Naive thymus-derived CD8-positive, alpha-beta T cell (primary cell): ENCODE results near the gene MOXD1. TPM values are rescaled to one million over a fixed set of nuclear protein-coding genes. Genes with fewer than 3 reads are reported as not detected.

Experiments
- ATAC-seq, 2 donors: fragments of 150-1000 bp; cut with Tn5 transposase in 1 of 2; sonication (Bioruptor Pico), chemical (Tn5 transposase) in 1 of 2; 1 replicate in 1 of 2; 2 replicates in 1 of 2; pipeline ENCODE4 v1.10.0; 2021; ENCODE audit warnings: mild to moderate bottlenecking in 2 of 2, moderate library complexity in 2 of 2
- POLR2A ChIA-PET: fragments of 350-600 bp; sonication (Branson Sonifier 250); formaldehyde crosslinking; loops from one replicate; lab custom pipeline; 2021; ENCODE audit warnings: antibody characterized with exemption; lab: Charles Lee
- DNase-seq, 10 donors: peaks; one replicate each; pipeline versions ENCODE4 v3.0.0 to v3.0.0-alpha.2; 2020 to 2022
- H3K27ac Mint-ChIP-seq, 10 donors: one replicate each; pipeline ENCODE4 v1.8.0; 2020 to 2022; ENCODE audit warnings: mild to moderate bottlenecking in 10 of 10, mixed read lengths in 10 of 10, moderate library complexity in 4 of 10, inconsistent platforms in 1 of 10
- H3K27me3 Mint-ChIP-seq, 5 donors: one replicate each; pipeline ENCODE4 v1.8.0; 2021 to 2022; ENCODE audit warnings: mixed read lengths in 5 of 5
- H3K36me3 Mint-ChIP-seq, 3 donors: one replicate each; pipeline ENCODE4 v1.8.0; 2020 to 2022; ENCODE audit warnings: mixed read lengths in 3 of 3, mild to moderate bottlenecking in 2 of 3, inconsistent platforms in 1 of 3
- H3K4me1 Mint-ChIP-seq, 4 donors: one replicate each; pipeline ENCODE4 v1.8.0; 2021 to 2022; ENCODE audit warnings: mixed read lengths in 4 of 4
- H3K4me3 Mint-ChIP-seq, 10 donors: one replicate each; pipeline ENCODE4 v1.8.0; 2020 to 2022; ENCODE audit warnings: mild to moderate bottlenecking in 10 of 10, mixed read lengths in 10 of 10, moderate library complexity in 6 of 10, inconsistent platforms in 1 of 10
- H3K9me3 Mint-ChIP-seq, 9 donors: one replicate each; pipeline ENCODE4 v1.8.0; 2020 to 2022; ENCODE audit warnings: mixed read lengths in 9 of 9, mild to moderate bottlenecking in 3 of 9, inconsistent platforms in 1 of 9, moderate library complexity in 1 of 9
- polyA plus RNA-seq, 3 donors: library from polyadenylated mRNA; unstranded; fragments of 300-500 nt; fragmentation: Illumina TruSeq; gene quantifications; one replicate each; pipeline ENCODE4 v1.2.3, GENCODE V29; 2021
- total RNA-seq, 8 experiments: library from RNA in 2 of 8; stranded (reverse) in 2 of 8; gene quantifications; one replicate each; pipeline ENCODE4 v1.2.3 and lab custom pipeline; 2021 to 2026

The MOXD1 gene
- total and polyA plus RNA-seq, 5 experiments from 2014 or later: 0.16 to 0.22 TPM; not detected in 3

DNA sequence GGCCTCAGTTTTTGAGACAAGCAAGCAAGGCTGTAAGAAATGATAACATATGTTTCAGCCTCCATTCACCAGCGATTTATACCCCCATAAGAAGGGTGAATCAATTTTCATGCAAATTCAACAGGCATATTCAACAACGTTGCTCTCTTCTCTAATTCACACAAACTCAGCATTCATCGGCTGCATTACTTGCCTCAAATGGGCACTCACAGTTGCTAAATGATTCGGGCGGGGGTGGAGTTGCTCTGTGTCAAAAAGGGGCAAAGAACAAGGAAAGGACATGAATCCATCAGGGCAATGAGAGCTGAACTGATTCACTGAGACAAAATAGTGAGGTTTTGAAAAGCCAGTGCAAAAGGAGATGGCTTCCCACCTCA lies 9.0 kb downstream of the MOXD1 start:
- H3K4me1 Mint-ChIP-seq: peaks cover 0 to 15% (median 0%) of the 10 kb centered on the region in 4 donors
- ATAC-seq (no peak), DNase-seq (no peak)
- peaks cover 12 to 43% (median 24%) of the 10 kb centered on the region in 9 donors for H3K9me3 Mint-ChIP-seq
- no peak overlapping the region for H3K4me3 Mint-ChIP-seq
- POLR2A ChIA-PET: no interaction called here
- no peak overlapping the region for H3K27ac Mint-ChIP-seq
- peaks cover 0 to 11% (median 3%) of the 10 kb centered on the region in 3 donors for H3K36me3 Mint-ChIP-seq
- peaks cover 4 to 36% (median 10%) of the 10 kb centered on the region in 5 donors for H3K27me3 Mint-ChIP-seq

DNA sequence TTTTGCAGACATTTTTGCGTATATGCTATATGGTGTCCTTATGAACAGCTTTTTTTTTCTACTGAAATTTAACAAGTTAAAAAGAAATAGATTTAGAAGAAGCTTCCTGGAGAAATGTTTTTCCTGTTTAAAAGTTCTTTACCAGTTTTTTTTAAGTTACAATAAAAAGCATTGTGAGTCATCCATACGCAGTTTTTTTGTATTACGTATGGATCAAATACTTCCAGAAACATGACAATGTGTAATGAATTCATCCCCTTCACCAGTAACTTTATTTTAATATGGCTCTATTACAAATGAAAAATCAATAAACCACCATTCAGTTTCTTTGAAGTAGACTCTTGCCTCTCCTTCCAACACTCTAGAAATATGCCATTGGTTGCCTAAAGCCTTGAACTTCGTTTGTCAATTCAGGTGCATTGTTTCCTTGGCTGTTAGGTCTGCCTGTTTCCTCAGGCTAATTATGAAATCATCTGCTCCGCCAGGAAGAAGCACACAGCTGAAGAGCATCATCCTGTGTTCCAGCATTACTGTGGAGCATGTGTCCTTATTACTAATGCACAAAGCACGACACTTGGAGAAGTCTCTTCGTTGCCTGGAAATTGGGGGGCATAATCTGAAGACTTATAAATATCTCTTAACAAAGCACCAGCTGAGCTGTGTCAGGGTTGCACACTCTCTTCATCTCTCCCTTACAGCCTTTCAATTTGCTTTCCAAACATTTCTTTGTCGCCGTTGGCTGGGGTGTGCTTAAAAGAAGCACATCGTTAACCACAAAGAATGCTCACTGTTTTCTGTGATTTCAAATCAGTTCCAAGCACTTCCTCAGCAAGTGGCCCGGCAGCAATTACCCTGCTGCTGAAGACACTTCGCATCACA lies 9.6 kb downstream of the MOXD1 start:
- Mint-ChIP-seq H3K4me1 (peaks cover 0 to 15% (median 0%) of the 10 kb centered on the region in 4 donors), H3K4me3 (no peak overlapping the region), H3K27ac (no peak overlapping the region), H3K27me3 (peaks cover 4 to 30% (median 10%) of the 10 kb centered on the region in 5 donors), H3K9me3 (peaks cover 12 to 37% (median 22%) of the 10 kb centered on the region in 9 donors), H3K36me3 (peaks cover 0 to 11% (median 3%) of the 10 kb centered on the region in 3 donors)
- DNase-seq: no peak
- POLR2A ChIA-PET: no interaction called here
- ATAC-seq: no peak

DNA sequence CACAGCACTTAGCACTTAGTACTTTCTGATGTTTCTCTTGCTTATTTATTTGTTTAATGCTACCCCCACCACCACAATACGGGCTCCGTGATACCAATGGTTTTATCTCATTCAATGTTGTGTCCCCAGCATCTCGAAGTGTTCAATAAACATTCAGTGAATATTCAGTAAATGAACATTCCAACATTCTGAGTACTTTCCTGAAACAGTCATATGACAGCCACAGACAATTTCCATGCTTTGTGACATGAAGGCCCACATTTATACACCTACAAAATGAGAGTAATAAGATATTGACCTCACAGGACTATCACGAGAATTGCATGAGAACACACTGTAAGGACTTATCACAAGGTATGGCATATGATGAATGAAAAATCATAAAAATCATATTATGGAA lies 10.8 kb downstream of the MOXD1 start:
- H3K36me3 Mint-ChIP-seq: peaks cover 0 to 9% (median 3%) of the 10 kb centered on the region in 3 donors
- no peak for DNase-seq
- peaks cover 0 to 15% (median 0%) of the 10 kb centered on the region in 4 donors for H3K4me1 Mint-ChIP-seq
- no peak for ATAC-seq
- peaks cover 4 to 19% (median 10%) of the 10 kb centered on the region in 5 donors for H3K27me3 Mint-ChIP-seq
- H3K4me3 Mint-ChIP-seq: no peak overlapping the region
- H3K27ac Mint-ChIP-seq: no peak overlapping the region
- H3K9me3 Mint-ChIP-seq: peaks cover 9 to 29% (median 19%) of the 10 kb centered on the region in 9 donors
- POLR2A ChIA-PET: no interaction called here

DNA sequence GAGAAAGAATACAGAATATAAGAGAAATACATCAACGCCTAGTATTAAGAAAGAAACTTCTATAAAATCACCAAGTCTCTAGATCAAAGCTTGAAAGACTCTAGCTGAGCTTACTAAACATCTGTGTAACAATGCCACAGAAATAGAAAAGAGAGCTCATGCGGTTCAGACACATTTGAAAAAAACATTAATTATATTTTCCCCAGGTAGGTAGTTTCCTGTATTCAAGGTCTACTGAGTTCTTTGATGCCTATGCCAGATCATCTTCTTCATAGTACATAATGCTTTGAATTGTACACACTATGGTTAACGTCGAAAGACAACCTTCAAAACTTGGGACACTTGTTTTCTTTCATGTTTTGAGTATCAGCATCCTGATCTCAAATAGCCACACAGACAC lies 11.3 kb downstream of the MOXD1 start:
- DNase-seq (no peak), ATAC-seq (no peak)
- peaks cover 6 to 24% (median 14%) of the 10 kb centered on the region in 9 donors for H3K9me3 Mint-ChIP-seq
- H3K4me1 Mint-ChIP-seq: peaks cover 0 to 15% (median 0%) of the 10 kb centered on the region in 4 donors
- peaks cover 0 to 5% (median 3%) of the 10 kb centered on the region in 3 donors for H3K36me3 Mint-ChIP-seq
- POLR2A ChIA-PET: no interaction called here
- H3K27me3 Mint-ChIP-seq: peaks cover 3 to 21% (median 10%) of the 10 kb centered on the region in 5 donors
- no peak overlapping the region for H3K4me3 Mint-ChIP-seq
- H3K27ac Mint-ChIP-seq: no peak overlapping the region

DNA sequence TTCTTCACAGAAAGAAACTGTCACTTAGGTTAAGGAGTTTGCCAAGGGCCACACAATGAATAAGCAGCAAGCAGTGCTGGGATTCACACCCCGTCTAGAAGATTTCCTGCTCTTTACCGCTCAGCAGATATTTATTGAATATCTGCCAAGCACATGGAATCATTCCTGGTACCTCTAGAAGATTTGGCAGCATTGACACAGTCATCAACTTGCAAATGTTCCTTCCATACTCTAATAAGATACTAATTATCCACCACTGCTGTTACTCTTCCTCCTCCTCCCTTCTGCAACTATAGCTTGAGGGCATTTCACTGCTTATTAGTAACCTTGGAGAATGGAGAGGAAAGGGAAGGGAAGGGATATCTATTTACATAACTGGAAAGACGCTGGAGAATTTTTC lies 13.0 kb downstream of the MOXD1 start:
- no peak overlapping the region for H3K27ac Mint-ChIP-seq
- no peak for ATAC-seq
- DNase-seq: no peak
- H3K4me3 Mint-ChIP-seq: no peak overlapping the region
- H3K9me3 Mint-ChIP-seq: peaks cover 0 to 7% (median 2%) of the 10 kb centered on the region in 9 donors
- POLR2A ChIA-PET: no interaction called here
- peaks cover 7 to 30% (median 10%) of the 10 kb centered on the region in 5 donors for H3K27me3 Mint-ChIP-seq
- no peaks in the 10 kb centered on the region for H3K36me3 Mint-ChIP-seq
- H3K4me1 Mint-ChIP-seq: peaks cover 0 to 15% (median 0%) of the 10 kb centered on the region in 4 donors

DNA sequence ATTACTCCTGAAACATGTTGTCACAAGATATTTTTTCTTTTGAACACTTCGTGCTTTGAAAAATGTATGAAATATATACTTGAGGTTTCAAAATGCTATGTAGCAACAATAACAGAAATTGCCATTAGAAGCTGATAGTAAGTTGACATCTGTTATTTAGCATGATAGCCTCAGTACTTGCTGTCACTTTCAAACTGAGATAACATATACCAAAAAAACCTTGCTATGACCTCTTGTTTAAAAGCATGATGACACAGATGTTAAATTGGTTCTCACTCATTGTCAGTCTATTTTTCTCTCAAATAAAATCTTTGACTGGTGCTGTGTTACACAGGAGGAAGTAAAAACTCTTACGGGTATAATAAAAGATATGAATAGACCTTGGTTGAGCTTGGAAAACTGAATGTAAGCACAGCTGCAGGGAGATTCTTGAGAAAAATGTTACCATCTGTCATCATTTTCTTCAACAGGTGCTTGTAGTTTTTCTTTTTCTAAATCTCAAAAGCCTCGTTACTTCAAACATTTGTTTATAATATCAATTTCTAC lies 18.6 kb downstream of the MOXD1 start:
- H3K27me3 Mint-ChIP-seq: peaks cover 10 to 29% (median 14%) of the 10 kb centered on the region in 5 donors
- POLR2A ChIA-PET: no interaction called here
- no peak for ATAC-seq

DNA sequence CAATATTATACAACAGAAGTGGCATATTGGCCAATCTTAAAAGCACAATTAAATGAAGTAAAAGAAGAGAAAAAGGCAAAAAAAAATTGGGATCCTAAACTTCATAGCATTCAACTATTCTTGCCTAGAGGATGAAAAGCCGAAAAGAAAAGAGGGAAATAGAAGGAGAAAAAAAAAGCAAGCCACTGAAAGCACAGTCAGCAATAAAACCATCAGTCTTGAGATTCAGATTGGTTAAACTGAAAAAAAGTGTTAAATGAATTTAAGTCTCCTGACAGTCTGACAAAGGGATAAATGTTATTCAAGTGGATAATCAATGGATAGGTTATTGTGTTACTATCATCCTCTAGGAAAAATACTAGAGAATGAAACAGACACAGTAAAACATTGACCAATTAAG lies 19.9 kb downstream of the MOXD1 start:
- Mint-ChIP-seq H3K27me3 (peaks cover 10 to 31% (median 14%) of the 10 kb centered on the region in 5 donors), H3K9me3 (peaks cover 0 to under 1% (median 0%) of the 10 kb centered on the region in 9 donors), H3K4me3 (no peak overlapping the region), H3K36me3 (peaks cover 0 to 3% (median 2%) of the 10 kb centered on the region in 3 donors), H3K4me1 (peaks cover 0 to 9% (median 0%) of the 10 kb centered on the region in 4 donors), H3K27ac (no peak overlapping the region)
- POLR2A ChIA-PET: no interaction called here
- no peak for ATAC-seq
- DNase-seq: no peak

More for the DNA sequence above, 18.6 kb downstream of the MOXD1 start:
- no peak overlapping the region for H3K27ac Mint-ChIP-seq
- H3K4me3 Mint-ChIP-seq: no peak overlapping the region
- peaks cover 0 to 3% (median 2%) of the 10 kb centered on the region in 3 donors for H3K36me3 Mint-ChIP-seq
- peaks cover 0 to 9% (median 0%) of the 10 kb centered on the region in 4 donors for H3K4me1 Mint-ChIP-seq
- peaks cover 0 to 2% (median 0%) of the 10 kb centered on the region in 9 donors for H3K9me3 Mint-ChIP-seq
- DNase-seq: no peak

DNA sequence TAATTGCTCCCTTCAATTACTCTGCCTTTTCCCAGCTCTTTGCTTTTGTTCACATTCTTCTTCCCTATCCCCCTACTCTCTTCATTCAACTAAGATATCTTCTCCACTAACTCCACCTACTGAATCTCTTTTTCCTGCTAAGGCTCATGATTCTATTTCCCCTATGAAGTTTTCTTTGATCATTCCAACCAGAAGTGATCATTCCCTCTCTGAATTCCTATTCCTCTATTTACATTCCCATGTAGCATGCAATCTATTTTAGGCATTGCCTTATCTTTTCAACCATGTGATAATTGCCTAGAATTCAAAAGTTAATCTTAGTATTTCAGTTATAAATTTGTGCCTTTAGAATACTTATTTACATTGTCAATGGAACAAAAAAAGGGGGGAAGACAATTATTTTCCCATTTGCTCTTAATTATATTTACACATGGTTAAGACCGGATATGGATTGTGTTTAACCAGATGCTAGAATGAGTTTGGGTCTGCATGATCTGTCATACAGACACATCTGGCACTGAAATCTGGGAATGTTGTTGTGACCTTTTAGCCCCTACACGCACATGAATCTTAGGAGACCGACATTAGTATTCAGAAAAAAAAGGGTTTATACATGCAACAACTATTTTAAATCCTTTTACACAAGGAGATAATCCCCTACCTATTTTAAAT lies 20.8 kb downstream of the MOXD1 start:
- DNase-seq (no peak), ATAC-seq (no peak)
- Mint-ChIP-seq H3K27me3 (peaks cover 10 to 31% (median 14%) of the 10 kb centered on the region in 5 donors), H3K4me1 (peaks cover 0 to 9% (median 0%) of the 10 kb centered on the region in 4 donors), H3K27ac (no peak overlapping the region), H3K36me3 (peaks cover 0 to 3% (median 2%) of the 10 kb centered on the region in 3 donors), H3K4me3 (no peak overlapping the region), H3K9me3 (no peaks in the 10 kb centered on the region)
- POLR2A ChIA-PET: no interaction called here

DNA sequence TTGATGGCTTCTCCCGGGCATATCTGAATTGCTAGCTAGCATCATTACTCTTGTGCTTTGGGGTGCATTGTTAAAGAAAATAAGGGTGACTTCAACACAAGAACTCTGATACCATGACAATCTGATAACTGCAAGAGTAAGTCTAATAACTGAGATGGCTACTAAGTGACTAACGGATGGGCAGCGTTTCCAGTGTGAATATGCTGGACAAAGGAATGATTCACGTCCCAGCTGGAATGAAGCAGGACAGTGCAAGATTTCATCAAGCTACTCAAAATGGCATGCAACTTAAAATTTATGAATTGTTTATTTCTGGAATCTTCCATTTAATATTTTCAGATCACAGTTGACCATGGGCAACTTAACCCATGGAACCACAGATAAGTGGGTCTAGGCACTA lies 31.7 kb downstream of the MOXD1 start:
- H3K27ac Mint-ChIP-seq: no peak overlapping the region
- ATAC-seq (no peak), DNase-seq (no peak)
- peaks cover 0 to 7% (median 3%) of the 10 kb centered on the region in 5 donors for H3K27me3 Mint-ChIP-seq
- H3K36me3 Mint-ChIP-seq: no peaks in the 10 kb centered on the region
- no peaks in the 10 kb centered on the region for H3K9me3 Mint-ChIP-seq
- POLR2A ChIA-PET: no interaction called here
- H3K4me3 Mint-ChIP-seq: no peak overlapping the region
- H3K4me1 Mint-ChIP-seq: peaks cover 0 to 10% (median 3%) of the 10 kb centered on the region in 4 donors

DNA sequence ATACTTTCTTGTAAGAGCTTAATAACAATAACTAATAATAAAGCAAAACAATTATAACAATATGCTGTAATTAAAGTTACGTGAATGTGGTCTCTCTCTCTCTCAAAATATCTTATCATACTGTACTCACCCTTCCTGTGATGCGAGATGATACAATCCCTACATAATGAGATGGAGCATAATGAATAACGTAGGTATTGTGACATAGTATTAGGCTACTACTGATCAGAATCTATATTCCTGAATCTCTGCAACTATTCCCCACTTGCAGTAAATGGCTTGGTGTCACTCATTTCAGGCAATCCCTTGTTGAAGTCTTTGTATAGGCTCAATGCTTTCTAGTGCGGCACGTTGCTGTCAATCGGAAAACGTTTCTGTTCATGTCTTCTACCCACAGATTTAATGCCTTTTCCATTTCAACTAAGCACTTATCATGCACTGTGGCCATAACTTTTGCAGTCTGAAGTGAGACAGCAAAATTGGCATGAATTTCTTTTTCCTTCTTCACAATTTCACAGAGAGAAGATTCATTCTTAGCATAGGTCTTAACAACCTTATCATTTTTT lies 32.3 kb downstream of the MOXD1 start:
- H3K4me3 Mint-ChIP-seq: no peak overlapping the region
- H3K9me3 Mint-ChIP-seq: no peaks in the 10 kb centered on the region
- H3K36me3 Mint-ChIP-seq: no peaks in the 10 kb centered on the region
- H3K4me1 Mint-ChIP-seq: peaks cover 0 to 13% (median 3%) of the 10 kb centered on the region in 4 donors
- ATAC-seq (no peak), DNase-seq (no peak)
- H3K27me3 Mint-ChIP-seq: peaks cover 0 to 7% (median 3%) of the 10 kb centered on the region in 5 donors
- no peak overlapping the region for H3K27ac Mint-ChIP-seq
- POLR2A ChIA-PET: no interaction called here

DNA sequence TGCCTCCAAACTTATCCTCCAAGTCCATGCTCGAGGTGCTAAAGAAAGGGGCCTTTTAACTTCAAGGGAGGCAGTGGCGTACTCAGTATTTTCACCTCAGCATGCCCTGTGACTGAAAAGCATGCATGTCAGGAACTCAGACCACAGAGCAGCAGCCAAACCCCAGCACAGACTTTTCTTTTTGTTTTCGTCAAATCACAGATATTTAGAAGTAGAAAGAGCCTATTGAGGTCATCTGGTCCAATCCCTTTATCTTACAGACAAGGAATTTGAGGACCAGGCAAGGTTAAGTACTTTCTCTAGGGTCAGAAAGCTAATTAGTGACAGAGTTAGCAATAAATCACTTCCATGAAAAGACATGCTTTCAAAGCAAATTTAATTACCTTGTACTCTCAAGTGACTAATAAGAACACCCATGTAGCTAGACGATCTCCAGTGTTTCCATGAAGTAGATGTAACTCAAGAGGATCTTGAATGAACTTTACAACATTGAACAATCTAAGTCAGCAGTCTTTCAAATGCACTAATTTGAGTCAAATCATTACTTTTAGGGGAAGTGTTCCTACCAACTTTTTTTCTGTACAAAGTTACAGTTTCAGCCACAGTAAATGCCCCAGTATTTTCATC lies 35.9 kb downstream of the MOXD1 start:
- H3K4me3 Mint-ChIP-seq: peak overlapping the region in 1 of 10 donors; percentile 5

More for the DNA sequence above, 35.9 kb downstream of the MOXD1 start:
- POLR2A ChIA-PET: no interaction called here
- Mint-ChIP-seq H3K4me1 (peaks cover 0 to 31% (median 3%) of the 10 kb centered on the region in 4 donors), H3K9me3 (no peaks in the 10 kb centered on the region), H3K36me3 (no peaks in the 10 kb centered on the region), H3K27me3 (peaks cover 0 to 8% (median 3%) of the 10 kb centered on the region in 5 donors), H3K27ac (peak overlapping the region in 4 of 10 donors; percentile 8 to 69 (median 38))
- DNase-seq (no peak), ATAC-seq (no peak)
